Endothelial cell of umbilical vein (primary cell): Measurements from ENCODE around the gene PRXL2A.

ENCODE experiments used
- EZH2 ChIP-seq: IDR thresholded peaks from 2 replicates; pipeline ENCODE4 v1.6.1; 2012; ENCODE audit warnings: borderline replicate concordance, low read depth, mild to moderate bottlenecking, moderate library complexity, low read length, inconsistent platforms; ENCODE audit not compliant: severe bottlenecking
- FOS ChIP-seq: IDR thresholded peaks from 2 replicates; pipeline ENCODE4 v1.6.1; 2011; ENCODE audit warnings: mild to moderate bottlenecking, low read length, moderate library complexity, borderline replicate concordance; ENCODE audit not compliant: insufficient read depth
- GATA2 ChIP-seq: IDR thresholded peaks from 2 replicates; pipeline ENCODE4 v1.7.0; 2011; ENCODE audit warnings: low read depth, mild to moderate bottlenecking, moderate library complexity, mixed read lengths, low read length; ENCODE audit not compliant: insufficient read length, insufficient read depth
- JUN ChIP-seq: IDR thresholded peaks from 2 replicates; pipeline ENCODE4 v1.6.1; 2011; ENCODE audit warnings: borderline replicate concordance, low read depth; ENCODE audit not compliant: insufficient read length, insufficient read depth
- POLR2A ChIP-seq: IDR thresholded peaks from 2 replicates; pipeline ENCODE4 v1.6.1; 2012; ENCODE audit warnings: low read depth, mild to moderate bottlenecking, control low read depth, low read length
- POLR2AphosphoS5 ChIP-seq: IDR thresholded peaks from 2 replicates; pipeline ENCODE4 v1.6.1; 2012; ENCODE audit warnings: low read depth, mild to moderate bottlenecking, control low read depth, low read length, moderate library complexity; ENCODE audit not compliant: insufficient read depth
- TF ChIP-seq, protein P1 (sequence below), 2 donors: IDR thresholded peaks; 1 replicate in 1 of 2; 2 replicates in 1 of 2; pipeline ENCODE4 v1.5.1; 2011; ENCODE audit warnings: low read length in 2 of 2, mild to moderate bottlenecking in 2 of 2, moderate library complexity in 2 of 2, control low read depth in 1 of 2, inconsistent platforms in 1 of 2, low read depth in 1 of 2; ENCODE audit not compliant: insufficient read depth in 1 of 2; ENCODE audit errors: extremely low read depth in 1 of 2
- TF ChIP-seq, protein P2 (sequence below): IDR thresholded peaks from 2 replicates; pipeline ENCODE4 v1.6.1; 2011; ENCODE audit not compliant: insufficient read depth, insufficient read length

DNA sequence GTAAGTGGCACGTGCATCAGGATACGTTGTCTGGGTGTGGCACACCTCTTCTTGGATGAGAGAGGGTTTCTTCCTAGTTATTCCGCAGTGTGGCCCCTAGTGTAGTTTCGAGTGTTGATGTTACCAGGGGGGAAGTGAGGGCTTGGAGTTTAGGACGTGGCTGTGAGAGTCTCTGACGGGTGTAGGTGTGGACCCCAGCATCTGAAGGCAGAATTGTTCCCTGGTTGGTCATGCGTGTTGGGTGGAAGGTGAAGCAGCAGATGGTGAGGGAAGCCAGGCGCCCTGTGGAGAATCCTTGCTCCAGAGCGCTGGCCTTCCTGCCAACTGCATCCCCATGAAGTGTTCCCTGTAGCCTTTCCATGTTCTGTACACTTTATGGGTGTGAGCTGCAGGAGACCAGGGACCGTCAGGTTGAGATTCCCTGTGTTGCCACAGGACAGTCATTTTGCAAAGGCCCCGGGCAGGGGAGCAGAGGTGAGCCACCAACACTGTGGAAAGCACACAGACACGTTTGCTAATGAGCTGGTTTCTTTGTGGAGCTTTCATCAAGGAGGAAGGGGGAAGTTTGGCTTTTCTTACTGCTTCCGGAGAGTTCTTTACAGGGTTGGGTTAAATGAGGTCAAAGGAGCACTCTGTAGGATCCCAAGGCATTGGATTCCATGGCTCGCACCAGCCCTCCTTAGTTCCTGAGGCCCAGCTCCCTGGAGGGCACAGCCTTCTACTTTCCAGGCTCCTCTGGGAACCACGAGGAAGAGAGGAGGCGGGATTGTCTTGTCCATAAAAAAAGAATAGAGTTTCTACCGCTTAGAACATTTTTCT lies 77.8 kb downstream of the PRXL2A start:
- TF ChIP-seq, protein P1, sequence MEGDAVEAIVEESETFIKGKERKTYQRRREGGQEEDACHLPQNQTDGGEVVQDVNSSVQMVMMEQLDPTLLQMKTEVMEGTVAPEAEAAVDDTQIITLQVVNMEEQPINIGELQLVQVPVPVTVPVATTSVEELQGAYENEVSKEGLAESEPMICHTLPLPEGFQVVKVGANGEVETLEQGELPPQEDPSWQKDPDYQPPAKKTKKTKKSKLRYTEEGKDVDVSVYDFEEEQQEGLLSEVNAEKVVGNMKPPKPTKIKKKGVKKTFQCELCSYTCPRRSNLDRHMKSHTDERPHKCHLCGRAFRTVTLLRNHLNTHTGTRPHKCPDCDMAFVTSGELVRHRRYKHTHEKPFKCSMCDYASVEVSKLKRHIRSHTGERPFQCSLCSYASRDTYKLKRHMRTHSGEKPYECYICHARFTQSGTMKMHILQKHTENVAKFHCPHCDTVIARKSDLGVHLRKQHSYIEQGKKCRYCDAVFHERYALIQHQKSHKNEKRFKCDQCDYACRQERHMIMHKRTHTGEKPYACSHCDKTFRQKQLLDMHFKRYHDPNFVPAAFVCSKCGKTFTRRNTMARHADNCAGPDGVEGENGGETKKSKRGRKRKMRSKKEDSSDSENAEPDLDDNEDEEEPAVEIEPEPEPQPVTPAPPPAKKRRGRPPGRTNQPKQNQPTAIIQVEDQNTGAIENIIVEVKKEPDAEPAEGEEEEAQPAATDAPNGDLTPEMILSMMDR (IDR thresholded peaks at IDR 0.05; ENCODE audit: extremely low read depth in 1 of 2, insufficient read depth in 1 of 2, low read depth in 1 of 2, low read length in 2 of 2), result no peak
- no peak for TF ChIP-seq POLR2A
- TF ChIP-seq EZH2, result no peak
- TF ChIP-seq, protein P2, sequence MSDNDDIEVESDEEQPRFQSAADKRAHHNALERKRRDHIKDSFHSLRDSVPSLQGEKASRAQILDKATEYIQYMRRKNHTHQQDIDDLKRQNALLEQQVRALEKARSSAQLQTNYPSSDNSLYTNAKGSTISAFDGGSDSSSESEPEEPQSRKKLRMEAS, result no peak
- TF ChIP-seq POLR2AphosphoS5, result no peak
- TF ChIP-seq FOS, result no peak
- no peak for TF ChIP-seq JUN
- TF ChIP-seq GATA2, result no peak
